Thyroid gland (tissue), 4 donors: ENCODE data around the gene ZC3H8. TPM values are rescaled to one million over a fixed set of nuclear protein-coding genes. Genes with fewer than 3 reads are reported as not detected.

Experiments used
- DNase-seq, 2 donors: peaks; one replicate each; pipeline ENCODE4 v3.0.0-alpha.2; 2019
- H3K27ac ChIP-seq, 3 donors: fragments of 200-600 bp; sonication (generic); 1 replicate in 2 of 3; 2 replicates in 1 of 3; pipeline ENCODE4 v1.5.1; 2016 to 2019; ENCODE audit warnings: mild to moderate bottlenecking in 1 of 3, moderate library complexity in 1 of 3
- H3K27me3 ChIP-seq: fragments of 200-600 bp; sonication (generic); one replicate; pipeline ENCODE4 v1.5.1; 2019
- H3K36me3 ChIP-seq, 2 donors: fragments of 200-600 bp; sonication (generic); one replicate each; pipeline ENCODE4 v1.5.1; 2016 to 2019
- H3K4me1 ChIP-seq, 2 donors: fragments of 200-600 bp; sonication (generic); one replicate each; pipeline ENCODE4 v1.5.1; 2017 to 2019
- H3K4me3 ChIP-seq, 3 donors: fragments of 200-600 bp; sonication (generic); replicated peaks in 1 of 3; 1 replicate in 2 of 3; 2 replicates in 1 of 3; pipeline ENCODE4 v1.5.1; 2016; ENCODE audit warnings: mild to moderate bottlenecking in 1 of 3
- H3K9me3 ChIP-seq: fragments of 200-600 bp; sonication (generic); one replicate; pipeline ENCODE4 v1.5.1; 2017
- CTCF ChIP-seq, 6 experiments: fragments of 200-600 bp in 3 of 6; fragments of 450-650 bp in 3 of 6; sonication (generic) in 3 of 6; IDR thresholded peaks; one replicate each; pipeline ENCODE4 v1.5.1; 2016 to 2019; ENCODE audit warnings: antibody characterized with exemption in 6 of 6, mild to moderate bottlenecking in 2 of 6, inconsistent platforms in 1 of 6, moderate library complexity in 1 of 6
- POLR2A ChIP-seq, 2 donors: fragments of 450-650 bp; IDR thresholded peaks; one replicate each; pipeline ENCODE4 v1.6.1; 2017; ENCODE audit warnings: antibody characterized with exemption in 2 of 2, mild to moderate bottlenecking in 2 of 2, moderate library complexity in 1 of 2
- WGBS, 2 donors: methylation state at CpG; one replicate each; pipeline ENCODE4 v1.1.5; 2017; 5-methylcytosine and 5-hydroxymethylcytosine counted together
- intact Hi-C: fragments of 100-400 bp; cut with DNase I; formaldehyde crosslinking; loops from one replicate; pipeline ENCODE4 v1.15.1; 2023
- total RNA-seq, 4 donors: library from RNA; depleted of rRNA; stranded (reverse); fragments of >200 nt; gene quantifications; one replicate each; pipeline ENCODE4 v1.2.3, GENCODE V29; 2016

The ZC3H8 gene
- total RNA-seq, 4 donors from 2014 or later: 26.9 to 68.1 (median 43.1) TPM

- DNase-seq: no peak
- Histone ChIP-seq H3K36me3 (no peaks in the 10 kb centered on the region), H3K9me3 (no peaks in the 10 kb centered on the region), H3K27ac (no peak overlapping the region), H3K27me3 (no peaks in the 10 kb centered on the region), H3K4me1 (no peaks in the 10 kb centered on the region), H3K4me3 (no peak overlapping the region)
- intact Hi-C loops: no loop called here
- TF ChIP-seq CTCF (IDR thresholded peaks at IDR 0.05) (no peak), POLR2A (IDR thresholded peaks at IDR 0.05) (no peak)
Observed at GRCh38 chr2:112195950-112196349, 58.9 kb downstream of the ZC3H8 start.

- Histone ChIP-seq H3K4me3 (no peak overlapping the region), H3K27me3 (no peaks in the 10 kb centered on the region), H3K4me1 (no peaks in the 10 kb centered on the region), H3K9me3 (no peaks in the 10 kb centered on the region), H3K36me3 (no peaks in the 10 kb centered on the region), H3K27ac (no peak overlapping the region)
- TF ChIP-seq CTCF (IDR thresholded peaks at IDR 0.05): no peak
- no peak for TF ChIP-seq POLR2A (IDR thresholded peaks at IDR 0.05)
- DNase-seq: no peak
- intact Hi-C loops: no loop called here
- 88 to 91% methylated on average over 8 of the region's 8 CpGs for WGBS, 2 donors
Observed at GRCh38 chr2:112195167-112195766, 59.6 kb downstream of the ZC3H8 start.

GRCh38 chr2:112194482-112194881, 60.4 kb downstream of the ZC3H8 start:
- intact Hi-C loops: no loop called here
- TF ChIP-seq POLR2A (IDR thresholded peaks at IDR 0.05) (no peak), CTCF (IDR thresholded peaks at IDR 0.05) (no peak)
- no peaks in the 10 kb centered on the region for H3K9me3 ChIP-seq
- no peaks in the 10 kb centered on the region for H3K36me3 ChIP-seq
- H3K4me1 ChIP-seq: no peaks in the 10 kb centered on the region
- DNase-seq: no peak
- no peaks in the 10 kb centered on the region for H3K27me3 ChIP-seq
- 78 to 90% methylated on average over 4 of the region's 4 CpGs for WGBS, 2 donors
- H3K27ac ChIP-seq: no peak overlapping the region
- H3K4me3 ChIP-seq: no peak overlapping the region

GRCh38 chr2:112194028-112194427, 60.8 kb downstream of the ZC3H8 start:
- 93 to 100% methylated on average over 2 of the region's 2 CpGs for WGBS, 2 donors
- DNase-seq: no peak
- H3K27ac ChIP-seq: no peak overlapping the region
- H3K27me3 ChIP-seq: no peaks in the 10 kb centered on the region
- no peaks in the 10 kb centered on the region for H3K4me1 ChIP-seq
- intact Hi-C loops: no loop called here
- TF ChIP-seq CTCF (IDR thresholded peaks at IDR 0.05) (no peak), POLR2A (IDR thresholded peaks at IDR 0.05) (no peak)
- H3K4me3 ChIP-seq: no peak overlapping the region
- H3K36me3 ChIP-seq: no peaks in the 10 kb centered on the region
- no peaks in the 10 kb centered on the region for H3K9me3 ChIP-seq

- no peaks in the 10 kb centered on the region for H3K36me3 ChIP-seq
- no peaks in the 10 kb centered on the region for H3K4me1 ChIP-seq
- H3K27ac ChIP-seq: no peak overlapping the region
- intact Hi-C loops: no loop called here
- WGBS, 2 donors: 96 to 100% methylated on average over 3 of the region's 3 CpGs
- no peaks in the 10 kb centered on the region for H3K9me3 ChIP-seq
- no peak for TF ChIP-seq POLR2A (IDR thresholded peaks at IDR 0.05)
- H3K27me3 ChIP-seq: no peaks in the 10 kb centered on the region
- DNase-seq: no peak
- no peak overlapping the region for H3K4me3 ChIP-seq
Observed at GRCh38 chr2:112189001-112189556, 65.8 kb downstream of the ZC3H8 start.
